WTC11 (cell line): ENCODE results near the gene CCDC51.

ENCODE experiments used
- CTCF ChIP-seq: fragments of 200-600 bp; IDR thresholded peaks from 2 replicates; pipeline ENCODE4 v1.8.0; 2022; ENCODE audit warnings: antibody characterized with exemption
- E2F1 ChIP-seq: sonication (generic); formaldehyde crosslinking; IDR thresholded peaks from 2 replicates; pipeline ENCODE4 v1.8.0; 2022; ENCODE audit warnings: mild to moderate bottlenecking, missing genetic modification reagents
- ESRRA ChIP-seq: sonication (generic); formaldehyde crosslinking; IDR thresholded peaks from 2 replicates; pipeline ENCODE4 v1.8.1; 2022; ENCODE audit warnings: mild to moderate bottlenecking, missing genetic modification reagents, borderline replicate concordance
- ETV6 ChIP-seq: sonication (generic); formaldehyde crosslinking; IDR thresholded peaks from 2 replicates; pipeline ENCODE4 v1.8.1; 2022; ENCODE audit warnings: mild to moderate bottlenecking, missing genetic modification reagents
- MAX ChIP-seq: sonication (generic); formaldehyde crosslinking; IDR thresholded peaks from 2 replicates; pipeline ENCODE4 v1.8.0; 2022; ENCODE audit warnings: mild to moderate bottlenecking, missing genetic modification reagents
- ZNF232 ChIP-seq: sonication (generic); formaldehyde crosslinking; IDR thresholded peaks from 2 replicates; pipeline ENCODE4 v1.8.0; 2022; ENCODE audit warnings: mild to moderate bottlenecking, missing genetic modification reagents
- ZNF425 ChIP-seq: fragments of 250-450 bp; sonication (Bioruptor Pico); conservative IDR thresholded peaks from 2 replicates; pipeline ENCODE4 v1.9.0; 2021; ENCODE audit warnings: mild to moderate bottlenecking

- TF ChIP-seq ZNF425 (CRISPR knock-in tag), result no peak
- TF ChIP-seq CTCF, result no peak
- TF ChIP-seq MAX (CRISPR knock-in tag), result no peak
- TF ChIP-seq E2F1, result no peak
- no peak for TF ChIP-seq ZNF232
- no peak for TF ChIP-seq ESRRA (CRISPR knock-in tag)
- TF ChIP-seq ETV6 (CRISPR knock-in tag), result no peak
These were observed 16.6 kb downstream of the CCDC51 start for GRCh38 chr3:48423241-48423882.
